Osteocyte (in vitro differentiated cells): ENCODE measurements around the gene KLK13. TPM values are rescaled to one million over a fixed set of nuclear protein-coding genes. Genes with fewer than 3 reads are reported as not detected.

ENCODE experiments used
- DNase-seq: peaks from one replicate; pipeline ENCODE4 v3.0.0; 2021; ENCODE audit warnings: mixed read lengths; ENCODE audit not compliant: unreplicated experiment; ENCODE audit errors: extremely low spot score
- H3K27ac Mint-ChIP-seq: one replicate; pipeline ENCODE4 v1.8.0; 2021; ENCODE audit warnings: mild to moderate bottlenecking, mixed read lengths; ENCODE audit not compliant: unreplicated experiment
- H3K27me3 Mint-ChIP-seq: one replicate; pipeline ENCODE4 v1.8.0; 2021; ENCODE audit warnings: mixed read lengths; ENCODE audit not compliant: unreplicated experiment
- H3K36me3 Mint-ChIP-seq: one replicate; pipeline ENCODE4 v1.8.0; 2021; ENCODE audit warnings: mixed read lengths; ENCODE audit not compliant: unreplicated experiment
- H3K4me1 Mint-ChIP-seq: one replicate; pipeline ENCODE4 v1.8.0; 2021; ENCODE audit warnings: mixed read lengths; ENCODE audit not compliant: unreplicated experiment
- H3K4me3 Mint-ChIP-seq: one replicate; pipeline ENCODE4 v1.8.0; 2021; ENCODE audit warnings: mild to moderate bottlenecking, moderate library complexity, mixed read lengths; ENCODE audit not compliant: unreplicated experiment
- H3K9me3 Mint-ChIP-seq: one replicate; pipeline ENCODE4 v1.8.0; 2021; ENCODE audit warnings: mixed read lengths; ENCODE audit not compliant: unreplicated experiment
- total RNA-seq: library from RNA; stranded (reverse); gene quantifications from 2 replicates; pipeline ENCODE4 v1.2.1, GENCODE V29; 2021
- TF ChIP-seq, protein P1 (sequence below): fragments of 200-600 bp; sonication (generic); IDR thresholded peaks from 2 replicates; pipeline ENCODE4 v1.5.0; 2021; ENCODE audit warnings: antibody characterized with exemption, mild to moderate bottlenecking, moderate library complexity

Gene KLK13
- total RNA-seq, 1 donor from 2014 or later, result not detected

DNA sequence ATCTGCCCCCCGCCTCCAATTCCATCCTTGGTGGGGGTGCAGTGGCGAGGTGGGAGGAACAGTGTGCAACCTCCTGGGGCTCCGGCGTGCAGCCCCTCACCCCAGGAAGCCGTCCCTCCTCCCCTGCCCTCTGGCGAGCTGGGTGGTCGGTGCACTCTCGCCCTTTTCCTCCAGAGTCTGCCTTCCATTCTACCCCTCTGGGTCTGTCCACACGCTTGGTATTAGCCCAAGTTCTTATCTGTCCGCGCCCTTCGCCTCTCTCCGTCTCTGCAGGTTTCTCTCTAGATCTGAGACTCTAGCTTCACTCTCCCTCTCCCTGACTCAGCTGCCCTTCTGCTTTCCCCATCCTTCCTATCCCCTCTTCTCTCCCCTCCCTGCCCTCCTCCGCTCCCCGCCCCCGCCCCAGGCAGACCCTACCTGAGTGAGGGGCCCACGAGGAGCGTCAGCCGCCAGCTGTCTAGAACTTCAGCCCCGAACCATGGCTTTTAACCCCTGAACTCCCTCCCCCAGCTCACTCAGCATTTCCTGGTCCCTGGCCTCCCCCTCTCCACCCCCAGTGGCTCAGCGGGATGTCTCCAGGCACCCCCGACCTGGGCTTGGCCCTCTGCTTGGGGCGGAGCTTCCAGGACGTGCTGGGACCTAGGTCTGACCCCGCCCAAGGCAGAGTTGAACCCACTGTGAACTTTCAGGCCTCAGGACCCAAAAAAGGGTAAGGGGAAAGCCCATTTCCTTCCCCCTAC, 499 bp upstream of the KLK13 start:
- Mint-ChIP-seq H3K4me3 (no peak overlapping the region), H3K36me3 (no peaks in the 10 kb centered on the region), H3K9me3 (peaks cover 17% of the 10 kb centered on the region), H3K27me3 (peaks cover 4% of the 10 kb centered on the region), H3K4me1 (no peaks in the 10 kb centered on the region), H3K27ac (no peak overlapping the region)
- TF ChIP-seq, protein P1, sequence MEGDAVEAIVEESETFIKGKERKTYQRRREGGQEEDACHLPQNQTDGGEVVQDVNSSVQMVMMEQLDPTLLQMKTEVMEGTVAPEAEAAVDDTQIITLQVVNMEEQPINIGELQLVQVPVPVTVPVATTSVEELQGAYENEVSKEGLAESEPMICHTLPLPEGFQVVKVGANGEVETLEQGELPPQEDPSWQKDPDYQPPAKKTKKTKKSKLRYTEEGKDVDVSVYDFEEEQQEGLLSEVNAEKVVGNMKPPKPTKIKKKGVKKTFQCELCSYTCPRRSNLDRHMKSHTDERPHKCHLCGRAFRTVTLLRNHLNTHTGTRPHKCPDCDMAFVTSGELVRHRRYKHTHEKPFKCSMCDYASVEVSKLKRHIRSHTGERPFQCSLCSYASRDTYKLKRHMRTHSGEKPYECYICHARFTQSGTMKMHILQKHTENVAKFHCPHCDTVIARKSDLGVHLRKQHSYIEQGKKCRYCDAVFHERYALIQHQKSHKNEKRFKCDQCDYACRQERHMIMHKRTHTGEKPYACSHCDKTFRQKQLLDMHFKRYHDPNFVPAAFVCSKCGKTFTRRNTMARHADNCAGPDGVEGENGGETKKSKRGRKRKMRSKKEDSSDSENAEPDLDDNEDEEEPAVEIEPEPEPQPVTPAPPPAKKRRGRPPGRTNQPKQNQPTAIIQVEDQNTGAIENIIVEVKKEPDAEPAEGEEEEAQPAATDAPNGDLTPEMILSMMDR, result no peak
- no peak for DNase-seq

DNA sequence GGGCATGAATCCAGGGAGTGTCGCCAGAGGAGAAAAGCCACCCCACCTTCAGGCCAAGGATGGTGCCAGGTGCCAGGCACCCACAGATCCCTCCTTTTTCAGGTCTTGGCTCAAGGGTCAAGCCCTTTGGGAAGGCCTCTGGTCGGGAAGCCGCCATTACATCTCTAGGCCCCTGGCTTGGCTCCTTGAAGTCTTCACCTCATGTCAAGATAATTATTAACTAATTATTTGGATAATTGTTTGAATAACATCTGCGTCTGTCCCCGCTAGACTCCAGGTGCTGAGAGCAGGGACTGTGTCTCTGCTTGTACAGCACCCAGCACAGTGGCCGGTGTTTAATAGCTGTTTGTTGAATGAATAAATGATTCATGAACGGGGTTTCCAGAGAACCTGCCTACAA, 1.2 kb downstream of the KLK13 start:
- Mint-ChIP-seq H3K36me3 (no peaks in the 10 kb centered on the region), H3K27me3 (peaks cover 4% of the 10 kb centered on the region), H3K27ac (no peak overlapping the region), H3K4me1 (no peaks in the 10 kb centered on the region), H3K4me3 (no peak overlapping the region), H3K9me3 (peaks cover 17% of the 10 kb centered on the region)
- no peak for DNase-seq
- TF ChIP-seq, protein P1, result no peak

DNA sequence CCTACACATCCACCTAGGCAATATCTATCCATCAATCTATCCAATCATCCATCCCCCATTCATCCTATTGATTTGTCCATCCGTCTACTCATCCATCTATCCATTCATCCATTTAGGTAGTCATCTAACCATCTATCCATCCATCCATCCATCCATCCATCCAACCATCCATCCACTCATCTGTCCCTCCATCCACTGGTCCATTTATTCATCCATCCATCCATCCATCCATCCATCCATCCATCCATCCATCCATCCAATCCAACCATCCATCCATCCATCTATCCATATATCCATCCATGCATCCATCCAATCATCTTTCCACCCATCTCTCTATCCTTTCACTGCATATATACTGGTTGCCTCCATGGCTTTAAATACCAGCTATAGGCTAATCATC, 3.9 kb downstream of the KLK13 start:
- no peak for DNase-seq
- Mint-ChIP-seq H3K36me3 (no peaks in the 10 kb centered on the region), H3K27ac (no peak overlapping the region), H3K4me1 (no peaks in the 10 kb centered on the region), H3K27me3 (peaks cover 2% of the 10 kb centered on the region), H3K4me3 (no peak overlapping the region), H3K9me3 (peaks cover 11% of the 10 kb centered on the region)
- TF ChIP-seq, protein P1, result no peak

DNA sequence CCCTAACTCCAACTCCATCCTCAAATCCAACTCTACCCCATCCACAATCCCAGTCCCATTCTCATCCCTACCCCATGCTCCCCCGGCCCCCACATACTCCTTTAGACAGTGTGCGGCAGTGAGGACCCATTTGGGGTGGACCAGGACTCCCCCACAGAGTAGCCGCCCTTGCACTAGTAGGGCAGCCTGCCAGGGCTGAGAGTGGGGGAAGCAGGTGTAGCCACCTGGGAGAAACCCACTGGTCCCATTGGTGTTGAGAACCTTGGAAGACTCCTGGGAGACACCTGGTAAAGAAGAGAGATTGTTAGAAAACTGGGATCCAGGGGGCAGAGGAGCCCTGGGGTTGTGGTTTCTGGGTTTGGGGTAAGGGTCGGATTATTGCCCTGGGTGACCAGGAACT, 4.6 kb downstream of the KLK13 start:
- no peak overlapping the region for H3K27ac Mint-ChIP-seq
- H3K27me3 Mint-ChIP-seq, result no peaks in the 10 kb centered on the region
- peaks cover 11% of the 10 kb centered on the region for H3K9me3 Mint-ChIP-seq
- no peaks in the 10 kb centered on the region for H3K36me3 Mint-ChIP-seq
- H3K4me1 Mint-ChIP-seq, result no peaks in the 10 kb centered on the region
- no peak for DNase-seq
- no peak overlapping the region for H3K4me3 Mint-ChIP-seq
- TF ChIP-seq, protein P1, result no peak

DNA sequence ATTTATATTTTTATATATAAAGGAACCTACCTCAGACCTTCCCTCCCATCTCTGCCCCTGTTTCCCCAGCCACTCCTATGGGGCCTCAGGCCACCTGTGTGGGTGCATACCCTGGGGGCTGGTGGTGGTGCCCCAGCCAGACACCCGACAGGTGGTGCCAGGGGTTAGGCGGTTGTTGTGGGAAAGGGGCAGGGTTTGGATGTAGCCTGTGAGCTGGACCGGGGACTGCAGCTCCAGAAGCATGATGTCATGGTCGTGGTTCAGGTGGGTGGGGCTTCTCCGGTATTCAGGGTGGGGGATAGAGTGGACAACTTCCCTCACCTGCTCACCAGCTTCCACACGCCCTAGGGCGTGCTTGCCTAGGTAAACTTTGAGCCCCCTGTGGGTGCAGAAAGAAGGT, 5.2 kb downstream of the KLK13 start:
- Mint-ChIP-seq H3K4me1 (no peaks in the 10 kb centered on the region), H3K36me3 (no peaks in the 10 kb centered on the region), H3K27me3 (no peaks in the 10 kb centered on the region), H3K9me3 (peaks cover 11% of the 10 kb centered on the region), H3K27ac (no peak overlapping the region), H3K4me3 (no peak overlapping the region)
- DNase-seq, result no peak
- TF ChIP-seq, protein P1, result no peak
